Mucosa of descending colon (tissue), 3 donors: ENCODE measurements around the gene PAMR1. TPM values are rescaled to one million over a fixed set of nuclear protein-coding genes. Genes with fewer than 3 reads are reported as not detected.

Experiments used
- ATAC-seq: fragments of 200-7000 bp; cut with Tn5 transposase; one replicate; pipeline ENCODE4 v1.9.1; 2020; ENCODE audit warnings: mild to moderate bottlenecking, moderate library complexity
- DNase-seq, 3 donors: peaks; one replicate each; pipeline ENCODE4 v3.0.0-alpha.2; 2020
- H3K36me3 ChIP-seq: fragments of 200-600 bp; one replicate; pipeline ENCODE4 v1.8.0; 2021; ENCODE audit warnings: low read depth, mild to moderate bottlenecking
- H3K4me1 ChIP-seq: fragments of 200-600 bp; one replicate; pipeline ENCODE4 v1.8.0; 2021; ENCODE audit warnings: low read depth, mild to moderate bottlenecking
- H3K4me3 ChIP-seq: fragments of 200-600 bp; one replicate; pipeline ENCODE4 v1.8.0; 2021; ENCODE audit warnings: mild to moderate bottlenecking
- H3K9me3 ChIP-seq: fragments of 200-600 bp; one replicate; pipeline ENCODE4 v1.8.0; 2021; ENCODE audit warnings: mild to moderate bottlenecking
- intact Hi-C, 2 donors: fragments of 100-400 bp; cut with DNase I in 1 of 2; cut with micrococcal nuclease in 1 of 2; formaldehyde crosslinking; loops; one replicate each; pipeline versions ENCODE4 v1.11.0 to v1.11.1; 2022; cut with DNase I, micrococcal nuclease
- total RNA-seq, 3 donors: library from RNA; stranded (reverse); fragmentation: NEBNext Ultra II Directional in 2 of 3; extraction: Animal tissue kit (Norgen Biotek cat#: 25700) in 2 of 3; gene quantifications; one replicate each; pipeline versions ENCODE4 v1.2.1 to v1.2.4, GENCODE V29; 2021 to 2023
- TF ChIP-seq, protein P1 (sequence below): fragments of 200-600 bp; IDR thresholded peaks from one replicate; pipeline ENCODE4 v1.8.0; 2022; ENCODE audit warnings: antibody characterized with exemption, mild to moderate bottlenecking
- donor health status: DM: no; HTN: no; CAD: no; lungs with moderate emphysema.
- donor health status: DM: no; HTN: no; CAD: no.
- donor health status: DM: no; HTN: yes; CAD: no.

The PAMR1 gene
- total RNA-seq, 3 donors from 2014 or later: 1.7 to 17.4 (median 2.3) TPM

DNA sequence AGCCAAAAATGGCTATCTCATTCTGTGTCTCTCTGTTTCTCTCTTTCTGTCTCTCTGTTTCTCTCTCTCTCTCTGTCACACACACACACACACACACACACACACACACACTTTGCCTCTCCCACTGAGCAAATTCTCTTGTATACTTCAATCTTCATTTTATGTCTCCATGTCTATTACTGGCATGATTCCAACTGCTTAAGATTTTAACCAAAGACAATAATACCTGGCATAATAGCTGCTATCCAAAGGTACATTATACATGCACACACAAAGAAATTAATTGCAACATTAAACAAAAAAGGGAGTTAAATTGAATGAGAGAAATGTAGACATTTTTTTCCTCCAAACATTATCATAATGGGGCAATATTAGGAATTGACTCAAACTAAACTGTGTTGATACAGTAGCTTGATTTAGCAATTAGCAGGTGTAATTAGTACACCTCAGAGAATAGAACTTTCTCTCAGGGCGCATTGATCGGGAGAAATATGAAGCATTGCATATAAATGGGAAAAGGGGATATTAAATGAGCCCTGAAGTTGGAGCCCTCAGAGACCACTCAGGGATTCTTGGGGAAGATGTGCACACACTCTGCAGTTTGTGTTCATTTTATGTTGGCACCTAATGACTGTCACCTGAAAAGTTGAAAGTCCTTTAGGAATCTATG, 88.7 kb downstream of the PAMR1 start:
- Histone ChIP-seq H3K9me3 (no peaks in the 10 kb centered on the region), H3K36me3 (no peaks in the 10 kb centered on the region), H3K4me1 (no peaks in the 10 kb centered on the region), H3K4me3 (no peak overlapping the region)
- intact Hi-C loops: no loop called here
- TF ChIP-seq, protein P1, sequence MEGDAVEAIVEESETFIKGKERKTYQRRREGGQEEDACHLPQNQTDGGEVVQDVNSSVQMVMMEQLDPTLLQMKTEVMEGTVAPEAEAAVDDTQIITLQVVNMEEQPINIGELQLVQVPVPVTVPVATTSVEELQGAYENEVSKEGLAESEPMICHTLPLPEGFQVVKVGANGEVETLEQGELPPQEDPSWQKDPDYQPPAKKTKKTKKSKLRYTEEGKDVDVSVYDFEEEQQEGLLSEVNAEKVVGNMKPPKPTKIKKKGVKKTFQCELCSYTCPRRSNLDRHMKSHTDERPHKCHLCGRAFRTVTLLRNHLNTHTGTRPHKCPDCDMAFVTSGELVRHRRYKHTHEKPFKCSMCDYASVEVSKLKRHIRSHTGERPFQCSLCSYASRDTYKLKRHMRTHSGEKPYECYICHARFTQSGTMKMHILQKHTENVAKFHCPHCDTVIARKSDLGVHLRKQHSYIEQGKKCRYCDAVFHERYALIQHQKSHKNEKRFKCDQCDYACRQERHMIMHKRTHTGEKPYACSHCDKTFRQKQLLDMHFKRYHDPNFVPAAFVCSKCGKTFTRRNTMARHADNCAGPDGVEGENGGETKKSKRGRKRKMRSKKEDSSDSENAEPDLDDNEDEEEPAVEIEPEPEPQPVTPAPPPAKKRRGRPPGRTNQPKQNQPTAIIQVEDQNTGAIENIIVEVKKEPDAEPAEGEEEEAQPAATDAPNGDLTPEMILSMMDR: no peak
- no peak for DNase-seq
- no peak for ATAC-seq

DNA sequence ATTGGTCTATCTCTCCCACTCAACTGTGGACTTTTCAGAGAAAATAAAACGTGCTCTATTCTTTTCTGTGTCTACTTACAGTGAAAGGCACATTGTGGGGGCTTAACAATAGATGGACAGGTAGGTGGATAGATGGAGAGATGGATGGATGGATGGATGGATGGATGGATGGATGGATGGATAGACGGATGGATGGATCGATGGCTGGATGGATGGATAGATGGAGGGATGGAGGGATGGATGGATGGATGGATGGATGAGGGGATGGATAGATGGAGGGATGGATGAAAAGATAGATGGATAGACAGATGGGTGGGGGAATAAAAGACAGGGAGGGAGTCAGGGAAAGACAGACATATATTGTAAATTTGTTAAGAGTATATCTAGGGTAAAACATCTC, 91.8 kb downstream of the PAMR1 start:
- Histone ChIP-seq H3K36me3 (no peaks in the 10 kb centered on the region), H3K4me1 (no peaks in the 10 kb centered on the region), H3K9me3 (no peaks in the 10 kb centered on the region), H3K4me3 (no peak overlapping the region)
- intact Hi-C loops: no loop called here
- ATAC-seq (no peak), DNase-seq (no peak)
- TF ChIP-seq, protein P1: no peak

DNA sequence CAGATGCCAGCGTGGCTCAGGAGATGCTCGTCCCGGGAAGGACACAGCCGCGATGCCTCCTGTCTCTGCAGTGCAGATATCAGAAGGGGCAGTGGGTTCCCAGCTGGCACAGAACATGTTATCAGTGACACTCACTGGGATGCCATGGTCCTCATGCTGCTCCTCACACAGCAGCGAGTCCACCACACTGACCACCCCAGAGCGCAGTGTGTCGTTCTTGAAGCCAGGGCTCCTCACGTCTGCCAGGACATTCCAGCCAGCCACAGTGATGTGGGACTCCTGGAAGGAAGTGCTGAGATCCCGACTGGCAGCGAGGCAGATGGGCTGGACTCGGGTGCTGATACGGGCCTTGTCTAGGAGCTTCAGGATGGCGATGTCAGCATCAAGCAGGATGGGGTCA, 93.0 kb downstream of the PAMR1 start:
- TF ChIP-seq, protein P1: no peak
- ATAC-seq (no peak), DNase-seq (no peak)
- intact Hi-C loops: no loop called here
- Histone ChIP-seq H3K9me3 (no peaks in the 10 kb centered on the region), H3K36me3 (no peaks in the 10 kb centered on the region), H3K4me3 (no peak overlapping the region), H3K4me1 (no peaks in the 10 kb centered on the region)

DNA sequence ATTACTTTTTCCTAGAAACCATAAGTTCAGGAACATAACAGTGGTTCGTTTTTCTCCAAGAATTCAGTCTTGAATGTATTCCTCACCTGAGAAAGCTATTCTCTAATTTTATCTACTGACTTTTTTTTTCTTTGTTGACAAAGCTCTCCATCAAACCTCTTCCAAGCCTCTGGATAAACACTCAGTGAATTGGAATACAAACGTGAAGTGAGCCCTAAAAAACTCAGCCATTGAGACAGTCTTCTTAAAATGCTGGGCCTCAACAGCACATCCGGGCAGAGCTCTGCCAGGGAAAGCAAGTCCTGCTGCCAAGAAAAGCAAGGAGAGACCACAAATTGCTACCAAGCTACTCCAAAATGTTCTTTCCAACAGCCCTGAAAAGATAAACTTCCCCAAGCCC, 98.3 kb downstream of the PAMR1 start:
- H3K4me3 ChIP-seq: no peak overlapping the region
- intact Hi-C loops: no loop called here
- DNase-seq (no peak), ATAC-seq (no peak)
- TF ChIP-seq, protein P1: no peak
- no peaks in the 10 kb centered on the region for H3K36me3 ChIP-seq
- no peaks in the 10 kb centered on the region for H3K4me1 ChIP-seq
- no peaks in the 10 kb centered on the region for H3K9me3 ChIP-seq

DNA sequence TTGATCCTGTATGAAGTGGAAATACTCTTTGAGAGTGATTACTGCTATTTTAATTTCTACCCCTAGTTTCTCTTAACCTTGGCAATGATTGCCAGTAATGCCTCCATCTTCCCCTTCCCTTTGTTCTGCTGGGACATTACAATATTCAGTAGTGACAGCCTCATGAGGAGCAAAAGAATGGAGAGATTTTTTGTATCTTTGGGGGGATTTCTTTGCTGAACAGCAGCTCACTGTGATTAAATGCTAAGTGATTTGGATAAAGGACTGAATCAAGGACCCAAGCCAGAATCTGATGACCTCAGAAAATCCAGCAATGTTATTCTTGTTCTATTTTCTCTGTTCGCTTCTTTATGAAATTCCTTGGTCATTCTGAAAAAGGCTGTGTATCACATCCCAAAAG, 99.1 kb downstream of the PAMR1 start:
- Histone ChIP-seq H3K36me3 (no peaks in the 10 kb centered on the region), H3K4me3 (no peak overlapping the region), H3K4me1 (no peaks in the 10 kb centered on the region), H3K9me3 (no peaks in the 10 kb centered on the region)
- DNase-seq (no peak), ATAC-seq (no peak)
- TF ChIP-seq, protein P1: no peak
- intact Hi-C loops: no loop called here
